Stomach (tissue), 4 donors: ENCODE measurements around the gene LRMDA.

Experiments used
- EP300 ChIP-seq: sonication (generic); formaldehyde crosslinking; IDR thresholded peaks from one replicate; pipeline ENCODE4 v1.6.1; 2017; ENCODE audit warnings: antibody characterized with exemption
- POLR2A ChIP-seq, 4 donors: fragments of 450-650 bp; IDR thresholded peaks; one replicate each; pipeline ENCODE4 v1.6.1; 2016; ENCODE audit warnings: antibody characterized with exemption in 4 of 4, control low read depth in 2 of 4, mild to moderate bottlenecking in 1 of 4, moderate library complexity in 1 of 4
- POLR2AphosphoS5 ChIP-seq, 3 donors: sonication (generic); formaldehyde crosslinking; IDR thresholded peaks; one replicate each; pipeline ENCODE4 v1.6.1; 2016; ENCODE audit warnings: antibody characterized with exemption in 3 of 3
- TF ChIP-seq, protein P1 (sequence below), 7 experiments: fragments of 450-650 bp in 4 of 7; fragments of 200-600 bp in 3 of 7; sonication (generic) in 3 of 7; IDR thresholded peaks; one replicate each; pipeline ENCODE4 v1.5.1; 2016 to 2019; ENCODE audit warnings: antibody characterized with exemption in 7 of 7, control low read depth in 2 of 7, mild to moderate bottlenecking in 1 of 7

DNA sequence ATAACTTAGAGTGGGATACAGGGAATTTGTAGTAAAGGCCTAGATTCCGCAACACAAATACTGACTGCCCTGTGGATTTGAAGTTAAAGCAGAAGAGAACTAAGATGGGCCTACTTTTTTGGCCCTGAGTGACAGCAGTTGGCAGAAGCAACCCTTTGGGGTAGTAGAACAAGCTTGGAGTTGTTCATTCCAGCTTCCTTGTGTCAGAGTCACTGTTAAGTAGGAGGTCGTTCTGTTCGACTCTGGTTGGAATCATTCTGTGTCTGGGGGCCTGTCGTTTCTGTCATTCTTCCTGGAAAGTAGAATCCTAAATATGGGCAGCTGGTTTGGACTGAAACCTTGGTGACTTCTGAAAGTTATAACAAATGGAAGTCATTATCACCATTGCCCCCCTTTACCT is 865.9 kb downstream of the LRMDA start:
- TF ChIP-seq EP300 = no peak
- TF ChIP-seq, protein P1, sequence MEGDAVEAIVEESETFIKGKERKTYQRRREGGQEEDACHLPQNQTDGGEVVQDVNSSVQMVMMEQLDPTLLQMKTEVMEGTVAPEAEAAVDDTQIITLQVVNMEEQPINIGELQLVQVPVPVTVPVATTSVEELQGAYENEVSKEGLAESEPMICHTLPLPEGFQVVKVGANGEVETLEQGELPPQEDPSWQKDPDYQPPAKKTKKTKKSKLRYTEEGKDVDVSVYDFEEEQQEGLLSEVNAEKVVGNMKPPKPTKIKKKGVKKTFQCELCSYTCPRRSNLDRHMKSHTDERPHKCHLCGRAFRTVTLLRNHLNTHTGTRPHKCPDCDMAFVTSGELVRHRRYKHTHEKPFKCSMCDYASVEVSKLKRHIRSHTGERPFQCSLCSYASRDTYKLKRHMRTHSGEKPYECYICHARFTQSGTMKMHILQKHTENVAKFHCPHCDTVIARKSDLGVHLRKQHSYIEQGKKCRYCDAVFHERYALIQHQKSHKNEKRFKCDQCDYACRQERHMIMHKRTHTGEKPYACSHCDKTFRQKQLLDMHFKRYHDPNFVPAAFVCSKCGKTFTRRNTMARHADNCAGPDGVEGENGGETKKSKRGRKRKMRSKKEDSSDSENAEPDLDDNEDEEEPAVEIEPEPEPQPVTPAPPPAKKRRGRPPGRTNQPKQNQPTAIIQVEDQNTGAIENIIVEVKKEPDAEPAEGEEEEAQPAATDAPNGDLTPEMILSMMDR (IDR thresholded peaks at IDR 0.05) = no peak
- TF ChIP-seq POLR2A (IDR thresholded peaks at IDR 0.05) = no peak
- TF ChIP-seq POLR2AphosphoS5 (IDR thresholded peaks at IDR 0.05) = no peak
